HEK293 (cell line): ENCODE measurements around the gene HMCN2.

Source experiments
- ZNF830 ChIP-seq: fragments of 450-650 bp; IDR thresholded peaks from 2 replicates; pipeline ENCODE4 v1.5.0; 2018; ENCODE audit warnings: missing biosample characterization, missing genetic modification characterization, low read depth, mild to moderate bottlenecking, moderate library complexity
- TF ChIP-seq, protein P1 (sequence below): fragments of 450-650 bp; formaldehyde crosslinking; IDR thresholded peaks from 2 replicates; pipeline ENCODE4 v1.5.1; 2016; ENCODE audit warnings: missing biosample characterization, missing genetic modification characterization
- TF ChIP-seq, protein P2 (sequence below): fragments of 450-650 bp; formaldehyde crosslinking; IDR thresholded peaks from 2 replicates; pipeline ENCODE4 v1.5.1; 2017; ENCODE audit warnings: missing biosample characterization, missing genetic modification characterization

DNA sequence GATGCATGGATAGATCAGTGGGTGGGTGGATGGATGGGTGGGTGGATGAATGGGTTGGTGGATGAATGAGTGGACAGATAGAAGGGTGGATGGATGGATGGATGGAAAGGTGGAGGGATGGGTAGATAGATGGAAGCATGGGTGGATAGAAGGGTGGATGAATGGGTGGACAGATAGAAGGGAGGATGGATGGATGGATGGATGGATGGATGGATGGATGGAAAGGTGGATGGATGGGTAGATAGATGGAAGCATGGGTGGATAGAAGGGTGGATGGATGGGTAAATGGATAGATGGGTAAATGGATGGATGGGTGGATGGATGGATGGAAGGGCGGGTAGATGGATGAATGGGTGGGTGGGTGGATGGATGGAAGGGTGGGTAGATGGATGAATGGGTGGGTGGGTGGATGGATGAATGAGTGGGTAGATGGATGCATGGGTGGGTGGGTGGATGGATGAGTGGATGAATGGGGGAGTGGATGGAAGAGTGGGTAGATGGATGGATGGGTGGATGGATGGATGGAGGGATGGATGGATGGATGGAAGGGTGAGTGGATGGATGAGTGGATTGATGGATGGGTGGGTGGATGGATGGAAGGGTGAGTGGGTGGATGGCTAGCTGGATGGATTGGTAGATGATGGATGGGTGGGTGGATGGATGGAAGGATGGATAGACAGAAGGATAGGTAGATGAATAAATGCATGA, 91.5 kb downstream of the HMCN2 start:
- no peak for TF ChIP-seq ZNF830
- TF ChIP-seq, protein P1, sequence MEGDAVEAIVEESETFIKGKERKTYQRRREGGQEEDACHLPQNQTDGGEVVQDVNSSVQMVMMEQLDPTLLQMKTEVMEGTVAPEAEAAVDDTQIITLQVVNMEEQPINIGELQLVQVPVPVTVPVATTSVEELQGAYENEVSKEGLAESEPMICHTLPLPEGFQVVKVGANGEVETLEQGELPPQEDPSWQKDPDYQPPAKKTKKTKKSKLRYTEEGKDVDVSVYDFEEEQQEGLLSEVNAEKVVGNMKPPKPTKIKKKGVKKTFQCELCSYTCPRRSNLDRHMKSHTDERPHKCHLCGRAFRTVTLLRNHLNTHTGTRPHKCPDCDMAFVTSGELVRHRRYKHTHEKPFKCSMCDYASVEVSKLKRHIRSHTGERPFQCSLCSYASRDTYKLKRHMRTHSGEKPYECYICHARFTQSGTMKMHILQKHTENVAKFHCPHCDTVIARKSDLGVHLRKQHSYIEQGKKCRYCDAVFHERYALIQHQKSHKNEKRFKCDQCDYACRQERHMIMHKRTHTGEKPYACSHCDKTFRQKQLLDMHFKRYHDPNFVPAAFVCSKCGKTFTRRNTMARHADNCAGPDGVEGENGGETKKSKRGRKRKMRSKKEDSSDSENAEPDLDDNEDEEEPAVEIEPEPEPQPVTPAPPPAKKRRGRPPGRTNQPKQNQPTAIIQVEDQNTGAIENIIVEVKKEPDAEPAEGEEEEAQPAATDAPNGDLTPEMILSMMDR (tag by site-specific recombination): no peak
- TF ChIP-seq, protein P2, sequence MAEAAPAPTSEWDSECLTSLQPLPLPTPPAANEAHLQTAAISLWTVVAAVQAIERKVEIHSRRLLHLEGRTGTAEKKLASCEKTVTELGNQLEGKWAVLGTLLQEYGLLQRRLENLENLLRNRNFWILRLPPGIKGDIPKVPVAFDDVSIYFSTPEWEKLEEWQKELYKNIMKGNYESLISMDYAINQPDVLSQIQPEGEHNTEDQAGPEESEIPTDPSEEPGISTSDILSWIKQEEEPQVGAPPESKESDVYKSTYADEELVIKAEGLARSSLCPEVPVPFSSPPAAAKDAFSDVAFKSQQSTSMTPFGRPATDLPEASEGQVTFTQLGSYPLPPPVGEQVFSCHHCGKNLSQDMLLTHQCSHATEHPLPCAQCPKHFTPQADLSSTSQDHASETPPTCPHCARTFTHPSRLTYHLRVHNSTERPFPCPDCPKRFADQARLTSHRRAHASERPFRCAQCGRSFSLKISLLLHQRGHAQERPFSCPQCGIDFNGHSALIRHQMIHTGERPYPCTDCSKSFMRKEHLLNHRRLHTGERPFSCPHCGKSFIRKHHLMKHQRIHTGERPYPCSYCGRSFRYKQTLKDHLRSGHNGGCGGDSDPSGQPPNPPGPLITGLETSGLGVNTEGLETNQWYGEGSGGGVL (tag by site-specific recombination): no peak
